ENCODE measurements around the gene MRPL37.
"Not testable (repeated sequence)": the region's sequence is repeated elsewhere in the genome, so short reads cannot be mapped to it uniquely, and the experiment has no call there.

The MRPL37 gene

GRCh38 chr1:54172614-54173599 is 27.1 kb upstream of the MRPL37 start:
- no peak for DNase-seq

- DNase-seq, result no peak
These were observed 26.3 kb upstream of the MRPL37 start for GRCh38 chr1:54173681-54174080.

- DNase-seq, result no peak
These were observed 25.9 kb upstream of the MRPL37 start for GRCh38 chr1:54174106-54174505.

- no peak for DNase-seq
These were observed 23.2 kb upstream of the MRPL37 start for GRCh38 chr1:54176621-54177327.

DNA sequence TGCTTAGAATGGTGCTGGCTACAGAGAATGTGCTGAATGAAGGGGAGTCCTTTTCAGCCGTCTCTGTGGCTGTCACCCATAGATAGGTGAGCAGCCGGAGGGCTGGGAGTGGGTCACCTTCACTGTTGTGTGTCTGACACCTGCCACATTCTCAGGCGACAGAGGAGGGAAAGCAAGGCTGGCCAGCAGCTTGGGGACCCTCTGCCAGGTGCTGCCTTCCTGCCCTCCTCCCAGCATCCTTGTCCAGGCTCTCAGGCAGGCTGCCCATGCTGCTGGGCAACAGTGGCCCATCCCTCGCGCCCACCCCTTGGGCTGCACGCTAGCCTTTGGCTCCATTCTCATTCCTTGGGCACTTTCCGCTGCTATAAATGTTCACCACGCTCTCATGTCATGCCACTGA is 22.2 kb upstream of the MRPL37 start:
- no peak for DNase-seq

DNA sequence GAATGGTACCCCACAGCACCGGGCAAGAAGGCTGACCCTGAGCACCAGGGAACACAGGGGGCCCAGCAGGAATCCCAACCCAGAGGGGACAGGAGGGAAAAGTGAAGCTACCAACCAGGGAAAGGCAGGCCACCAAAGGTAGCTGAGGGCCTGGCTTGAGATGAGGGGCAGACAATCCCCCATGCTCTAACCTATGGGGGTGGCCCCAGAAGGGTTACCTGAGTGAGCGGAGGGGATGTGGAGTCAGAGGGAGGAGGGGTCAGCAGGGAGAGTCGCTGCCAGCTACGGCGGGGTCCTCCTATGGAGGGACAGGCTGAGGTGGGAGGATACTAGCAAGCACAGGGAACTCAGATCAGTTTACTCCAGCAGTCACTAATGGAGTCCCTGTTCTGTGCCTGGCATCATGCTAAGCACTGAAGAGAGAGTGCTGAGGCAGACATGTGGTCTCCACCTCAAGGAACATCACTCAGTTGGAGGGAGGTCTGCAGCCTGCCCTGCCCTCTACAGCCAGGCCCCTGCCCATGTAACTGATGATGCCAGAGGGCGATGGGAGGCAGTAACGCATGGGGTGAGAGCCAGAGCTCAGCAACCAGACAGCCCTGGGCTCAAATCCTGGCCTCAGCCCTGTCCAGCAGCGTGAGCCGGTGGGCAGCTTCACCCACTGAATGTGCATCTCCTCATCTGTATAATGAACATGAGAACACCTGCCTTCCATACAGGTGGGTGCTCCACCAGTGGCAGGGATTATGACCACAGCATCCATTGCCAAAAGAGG is 21.5 kb upstream of the MRPL37 start:
- no peak for DNase-seq

GRCh38 chr1:54180701-54181360 is 19.1 kb upstream of the MRPL37 start:
- no peak for DNase-seq

DNA sequence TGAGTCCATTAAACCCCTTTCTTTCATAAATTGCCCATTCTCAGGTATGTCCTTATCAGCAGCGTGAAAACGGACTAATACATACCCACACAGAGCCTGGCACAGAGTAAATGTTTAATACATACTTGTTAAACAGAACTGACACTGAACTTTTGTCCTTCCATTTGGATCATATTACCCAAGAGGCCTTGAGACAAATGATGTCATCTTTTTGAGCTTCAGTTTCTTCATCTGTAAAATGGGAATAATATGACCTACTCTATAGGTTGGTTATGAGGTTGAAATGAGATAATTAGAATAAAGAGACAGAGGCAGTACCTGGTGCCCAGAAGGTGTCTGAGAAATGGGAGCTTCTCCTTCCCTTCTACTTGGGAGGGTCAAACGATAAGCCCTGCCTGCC is 13.9 kb upstream of the MRPL37 start:
- no peak for DNase-seq

DNA sequence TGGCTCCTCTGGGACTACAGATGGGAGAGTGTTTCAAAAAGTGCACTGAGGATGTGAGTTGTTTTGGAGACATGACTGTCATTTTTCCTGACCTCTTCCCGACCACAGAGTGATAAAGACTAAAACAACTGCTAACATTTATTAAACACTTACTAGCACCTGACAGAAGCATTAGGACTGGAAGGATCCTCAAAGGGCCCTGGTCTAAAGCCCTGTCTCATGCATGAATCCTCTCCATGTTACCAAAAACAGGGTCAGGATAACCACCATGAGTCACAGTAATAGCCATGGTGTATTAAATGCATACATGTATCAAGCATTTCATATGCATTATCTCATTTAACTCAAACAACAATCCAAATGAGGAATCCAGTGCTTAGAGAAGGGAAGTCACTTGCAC is 11.7 kb upstream of the MRPL37 start:
- no peak for DNase-seq

DNA sequence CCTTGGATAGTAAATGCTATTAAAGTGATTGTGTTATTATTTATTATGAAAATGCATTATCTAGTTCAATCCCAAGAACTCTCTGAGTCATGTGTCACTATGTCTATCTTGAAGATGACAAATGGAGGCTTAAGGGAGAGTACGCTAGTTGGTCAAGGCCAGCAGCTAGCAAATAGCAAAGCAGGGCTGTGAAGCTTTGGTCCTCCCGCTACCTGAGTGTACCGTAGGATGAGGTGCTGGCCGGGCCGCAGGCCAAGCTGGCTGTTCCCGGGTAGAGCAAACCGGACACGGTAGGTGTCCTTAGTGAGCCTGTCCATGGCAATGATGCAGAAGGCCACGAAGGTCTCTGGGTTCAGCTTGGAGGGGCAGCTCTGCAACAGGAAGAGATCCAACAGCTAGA is 9.4 kb upstream of the MRPL37 start:
- no peak for DNase-seq

- DNase-seq, result no peak
These were observed 8.4 kb upstream of the MRPL37 start for GRCh38 chr1:54191525-54191924.

GRCh38 chr1:54193453-54193852 is 6.5 kb upstream of the MRPL37 start:
- no peak for DNase-seq

DNA sequence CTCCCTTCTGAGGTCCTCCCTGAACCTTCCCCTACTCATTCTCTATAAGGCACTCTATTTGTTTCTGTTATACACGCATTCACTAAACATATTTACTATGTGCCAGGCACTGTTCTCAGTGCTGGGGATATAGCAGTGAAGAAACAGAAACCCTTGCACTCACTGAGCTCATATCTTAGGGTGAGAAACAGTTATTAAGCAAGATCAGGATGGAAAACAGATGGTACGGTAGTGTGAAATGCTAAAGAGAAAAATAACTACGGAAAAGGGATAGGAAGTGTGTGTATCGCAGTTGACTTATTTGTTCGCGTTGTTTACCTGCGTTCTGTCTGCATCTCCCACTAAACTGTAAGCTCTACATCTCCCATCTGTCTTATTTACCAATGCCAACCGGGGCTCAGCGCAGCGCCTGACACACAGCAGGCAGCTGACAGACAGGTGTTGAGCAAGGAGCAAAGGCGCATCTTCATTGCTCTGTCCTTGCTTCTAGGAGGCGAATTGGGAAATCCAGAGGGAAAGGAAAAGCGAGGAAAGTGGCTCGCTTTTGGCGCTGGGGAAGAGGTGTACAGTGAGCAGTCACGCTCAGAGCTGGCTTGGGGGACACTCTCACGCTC is 709 bp upstream of the MRPL37 start:
- no peak for DNase-seq

DNA sequence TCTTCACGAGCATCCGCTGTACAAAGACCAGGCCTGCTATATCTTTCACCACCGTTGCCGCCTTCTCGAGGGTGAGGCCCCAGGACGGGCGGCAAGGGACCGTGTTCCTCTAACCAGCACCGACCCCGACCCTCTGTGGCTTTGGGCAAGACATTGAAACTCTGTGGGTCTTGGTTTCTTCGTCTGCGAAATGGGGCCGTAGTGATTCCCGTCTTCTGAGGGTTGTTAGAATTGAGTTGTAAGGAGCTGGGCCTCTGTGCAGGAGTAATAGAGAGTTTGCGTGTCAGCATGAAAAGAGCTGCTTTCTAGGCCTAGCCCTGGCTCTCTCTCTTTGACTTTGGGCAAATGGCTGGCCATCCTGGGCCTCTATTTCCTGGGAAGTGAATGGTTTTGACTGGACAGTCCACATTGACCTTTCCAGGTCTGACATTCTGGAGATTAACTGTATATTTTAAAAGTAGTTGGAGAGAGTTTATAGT is 591 bp downstream of the MRPL37 start:
- DNase-seq, result no peak

DNA sequence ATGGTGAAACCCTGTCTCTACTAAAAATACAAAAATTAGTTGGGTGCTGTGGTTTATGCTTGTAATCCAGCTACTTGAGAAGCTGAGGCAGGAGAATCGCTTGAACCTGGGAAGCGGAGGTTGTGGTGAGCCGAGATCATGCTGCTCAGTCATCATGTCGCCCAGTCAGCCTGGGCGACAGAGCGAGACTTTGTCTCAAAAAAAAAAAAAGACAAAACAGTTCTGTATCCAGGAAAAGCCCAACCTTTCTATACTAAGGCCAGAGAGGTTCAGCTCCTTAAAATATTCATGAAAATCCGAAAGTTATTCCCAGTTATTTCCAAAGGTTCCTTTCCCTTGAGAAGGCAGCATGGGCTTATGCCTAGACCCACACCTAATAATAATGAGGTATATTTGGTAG is 4.2 kb downstream of the MRPL37 start:
- DNase-seq, result no peak

DNA sequence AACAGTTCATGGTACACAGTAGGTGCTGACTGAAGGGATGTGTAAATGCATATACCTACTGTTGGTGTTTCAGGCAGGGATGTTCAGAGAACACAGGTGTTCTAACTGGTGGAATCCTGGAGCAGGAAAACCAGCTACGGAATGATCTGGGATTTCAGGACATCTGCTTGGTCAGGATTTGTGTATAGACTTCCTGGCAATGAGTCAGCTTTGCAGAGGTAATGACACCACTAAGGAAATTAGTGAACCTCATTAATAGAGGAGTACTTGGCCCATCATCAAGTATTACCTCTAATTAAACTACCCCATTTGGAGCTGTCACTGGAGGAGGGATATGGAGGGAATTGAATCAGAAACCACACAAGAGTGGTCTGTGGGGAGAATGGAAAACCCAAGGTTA is 7.3 kb downstream of the MRPL37 start:
- no peak for DNase-seq

DNA sequence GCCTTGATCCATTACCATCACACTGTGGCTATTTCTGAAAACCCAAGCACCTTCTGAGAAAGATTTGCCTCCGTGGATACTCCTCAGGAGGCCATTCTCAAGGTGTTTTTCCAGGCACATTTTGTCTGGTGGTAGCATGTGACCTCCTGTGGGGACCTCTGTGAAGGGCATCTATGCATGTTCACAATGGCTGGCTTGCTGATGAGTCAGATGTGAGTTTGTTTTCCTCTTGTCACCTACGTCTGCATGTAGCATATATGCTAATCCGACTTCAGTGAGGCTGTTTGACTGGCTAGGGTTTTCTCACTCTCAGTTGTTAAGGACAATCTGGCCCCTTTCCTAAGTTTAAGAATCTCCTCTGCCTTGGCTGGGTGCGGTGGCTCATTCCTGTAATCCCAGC is 7.9 kb downstream of the MRPL37 start:
- DNase-seq, result not testable (repeated sequence)

DNA sequence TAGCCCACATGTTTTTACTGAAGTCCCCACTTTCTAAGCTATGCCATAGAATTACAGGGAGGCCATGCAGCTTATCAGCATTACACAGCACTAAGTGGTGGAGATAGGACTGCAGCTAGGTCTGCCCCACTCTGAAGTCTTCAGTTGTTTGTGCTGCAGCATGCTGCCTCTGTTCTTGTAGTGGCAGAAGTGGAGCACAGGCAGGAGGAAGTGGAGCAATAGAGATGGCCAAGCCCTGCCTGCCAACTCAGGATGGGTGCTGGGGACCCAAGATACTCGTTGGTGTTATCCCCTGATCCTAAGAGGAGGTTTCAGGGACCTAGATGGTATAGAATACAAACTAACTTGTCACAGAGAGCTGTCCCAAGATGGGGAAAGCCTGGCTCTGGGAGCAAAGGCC is 12.9 kb downstream of the MRPL37 start:
- DNase-seq, result no peak

DNA sequence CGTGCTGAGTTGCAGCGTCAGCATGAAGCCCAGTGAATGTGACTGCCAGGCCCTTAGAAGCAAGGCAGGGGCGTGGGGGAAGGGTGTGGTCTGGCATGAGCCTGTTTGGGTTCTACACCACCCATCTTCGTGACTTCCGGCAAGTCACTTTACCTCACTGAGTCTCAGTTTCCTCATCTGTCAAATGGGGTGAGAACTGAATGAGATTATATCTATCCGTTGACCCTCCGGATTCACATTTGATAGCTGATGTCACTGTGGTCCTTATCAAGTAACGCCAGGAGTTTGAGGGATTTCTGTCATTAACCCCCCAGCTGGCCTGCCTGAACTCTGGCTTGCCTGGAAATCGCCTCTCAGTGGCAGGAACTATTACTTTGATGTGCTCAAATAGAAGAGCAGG is 15.6 kb downstream of the MRPL37 start:
- no peak for DNase-seq

GRCh38 chr1:54218883-54219687 is 19.1 kb downstream of the MRPL37 start:
- DNase-seq, result no peak

- no peak for DNase-seq
These were observed 19.7 kb downstream of the MRPL37 start for GRCh38 chr1:54219688-54220003.

Data from NCI-H2029 treated with DMSO at 0.1 percent for 48 hours (cell line).